DND-41 (cell line): Measurements from ENCODE around the gene EFHC1.

ENCODE experiments used
- ATAC-seq: fragments of 200-7000 bp; cut with Tn5 transposase; 3 replicates; pipeline ENCODE4 v1.9.1; 2021; ENCODE audit warnings: low read depth; ENCODE audit not compliant: insufficient read depth
- DNase-seq: peaks from one replicate; pipeline ENCODE4 v3.0.0-alpha.2; 2020
- H2AFZ ChIP-seq: 2 replicates; pipeline ENCODE4 v1.6.0; 2012; ENCODE audit warnings: low read depth, low read length
- H3K27ac ChIP-seq: 2 replicates; pipeline ENCODE4 v1.5.1; 2012; ENCODE audit warnings: low read length, inconsistent platforms
- H3K27me3 ChIP-seq: fragments of 200-600 bp; sonication (generic); 2 replicates; pipeline ENCODE4 v1.6.0; 2012; ENCODE audit warnings: low read length, mild to moderate bottlenecking, inconsistent platforms; ENCODE audit not compliant: insufficient read depth, poor library complexity
- H3K36me3 ChIP-seq: 2 replicates; pipeline ENCODE4 v1.5.1; 2012; ENCODE audit warnings: low read length, inconsistent platforms; ENCODE audit not compliant: insufficient read depth
- H3K4me1 ChIP-seq: 2 replicates; pipeline ENCODE4 v1.5.1; 2012; ENCODE audit warnings: mild to moderate bottlenecking, low read length; ENCODE audit not compliant: insufficient read depth
- H3K4me2 ChIP-seq: 2 replicates; pipeline ENCODE4 v1.6.0; 2012; ENCODE audit warnings: mild to moderate bottlenecking, moderate library complexity, low read length, inconsistent platforms; ENCODE audit not compliant: insufficient read depth
- H3K4me3 ChIP-seq, 2 experiments: fragments of 200-600 bp in 1 of 2; shearing (Covaris generic) in 1 of 2; 2 replicates each; pipeline ENCODE4 v1.5.1; 2012 to 2016; ENCODE audit warnings: inconsistent platforms in 2 of 2, low read length in 2 of 2, mild to moderate bottlenecking in 2 of 2, low read depth in 1 of 2, moderate library complexity in 1 of 2
- H3K79me2 ChIP-seq: 2 replicates; pipeline ENCODE4 v1.6.0; 2012; ENCODE audit warnings: low read length, inconsistent platforms; ENCODE audit not compliant: insufficient read depth
- H3K9ac ChIP-seq: 2 replicates; pipeline ENCODE4 v1.6.0; 2012; ENCODE audit warnings: low read depth, mild to moderate bottlenecking, inconsistent platforms, low read length, moderate library complexity
- H3K9me3 ChIP-seq: 2 replicates; pipeline ENCODE4 v1.5.1; 2012; ENCODE audit warnings: low read length, moderate library complexity, mild to moderate bottlenecking, inconsistent platforms; ENCODE audit not compliant: insufficient read depth, severe bottlenecking
- H4K20me1 ChIP-seq: 2 replicates; pipeline ENCODE4 v1.6.0; 2012; ENCODE audit warnings: low read length; ENCODE audit not compliant: insufficient read depth
- EZH2 ChIP-seq: IDR thresholded peaks from 3 replicates; pipeline ENCODE4 v1.6.1; 2012; ENCODE audit warnings: borderline replicate concordance, low read depth, mild to moderate bottlenecking, moderate library complexity, low read length, inconsistent platforms; ENCODE audit not compliant: severe bottlenecking
- TF ChIP-seq, protein P1 (sequence below): IDR thresholded peaks from 2 replicates; pipeline ENCODE4 v1.5.1; 2012; ENCODE audit warnings: borderline replicate concordance, low read length, moderate library complexity, mild to moderate bottlenecking; ENCODE audit not compliant: poor library complexity, severe bottlenecking; ENCODE audit errors: extremely low read depth

The EFHC1 gene

DNA sequence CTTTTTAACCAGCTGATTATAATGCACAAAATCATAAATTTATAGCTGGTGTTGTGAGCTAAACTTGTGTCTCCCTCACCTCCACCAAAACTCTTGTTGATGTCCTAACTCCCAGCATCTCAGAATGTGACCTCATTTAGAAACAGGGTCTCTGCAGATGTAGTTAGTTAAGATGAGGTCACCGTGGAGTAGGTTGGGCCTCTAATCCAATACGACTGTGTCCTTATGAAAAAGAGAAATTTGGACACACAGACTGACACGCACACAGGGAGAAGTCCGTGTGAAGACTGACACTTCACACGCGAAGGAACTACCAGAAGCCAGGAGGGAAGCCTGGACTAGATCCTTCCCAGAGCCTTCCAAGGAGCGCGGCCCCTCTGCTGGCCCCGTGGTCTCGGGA lies 110.2 kb downstream of the EFHC1 start:
- Histone ChIP-seq H4K20me1 (no peaks in the 10 kb centered on the region), H3K36me3 (peaks cover 7% of the 10 kb centered on the region; the same call in 1 of the 2 replicates), H3K9ac (no peak overlapping the region)

GRCh38 chr6:52531396-52531795 lies 111.3 kb downstream of the EFHC1 start:
- H3K4me2 ChIP-seq = no peak overlapping the region
- H2AFZ ChIP-seq = no peak overlapping the region
- H3K27ac ChIP-seq = no peak overlapping the region
- no peaks in the 10 kb centered on the region for H3K9me3 ChIP-seq
- no peaks in the 10 kb centered on the region for H3K79me2 ChIP-seq
- peaks cover 26% of the 10 kb centered on the region for H3K4me1 ChIP-seq
- ATAC-seq = no peak
- no peak overlapping the region for H3K9ac ChIP-seq
- H3K4me3 ChIP-seq = no peak overlapping the region
- H3K36me3 ChIP-seq = peaks cover 7% of the 10 kb centered on the region; the same call in 1 of the 2 replicates
- H4K20me1 ChIP-seq = no peaks in the 10 kb centered on the region
- DNase-seq = no peak
- no peak for TF ChIP-seq EZH2
- TF ChIP-seq, protein P1, sequence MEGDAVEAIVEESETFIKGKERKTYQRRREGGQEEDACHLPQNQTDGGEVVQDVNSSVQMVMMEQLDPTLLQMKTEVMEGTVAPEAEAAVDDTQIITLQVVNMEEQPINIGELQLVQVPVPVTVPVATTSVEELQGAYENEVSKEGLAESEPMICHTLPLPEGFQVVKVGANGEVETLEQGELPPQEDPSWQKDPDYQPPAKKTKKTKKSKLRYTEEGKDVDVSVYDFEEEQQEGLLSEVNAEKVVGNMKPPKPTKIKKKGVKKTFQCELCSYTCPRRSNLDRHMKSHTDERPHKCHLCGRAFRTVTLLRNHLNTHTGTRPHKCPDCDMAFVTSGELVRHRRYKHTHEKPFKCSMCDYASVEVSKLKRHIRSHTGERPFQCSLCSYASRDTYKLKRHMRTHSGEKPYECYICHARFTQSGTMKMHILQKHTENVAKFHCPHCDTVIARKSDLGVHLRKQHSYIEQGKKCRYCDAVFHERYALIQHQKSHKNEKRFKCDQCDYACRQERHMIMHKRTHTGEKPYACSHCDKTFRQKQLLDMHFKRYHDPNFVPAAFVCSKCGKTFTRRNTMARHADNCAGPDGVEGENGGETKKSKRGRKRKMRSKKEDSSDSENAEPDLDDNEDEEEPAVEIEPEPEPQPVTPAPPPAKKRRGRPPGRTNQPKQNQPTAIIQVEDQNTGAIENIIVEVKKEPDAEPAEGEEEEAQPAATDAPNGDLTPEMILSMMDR = no peak
- no peaks in the 10 kb centered on the region for H3K27me3 ChIP-seq

More for the DNA sequence above, 110.2 kb downstream of the EFHC1 start:
- ATAC-seq (no peak), DNase-seq (no peak)
- no peak for TF ChIP-seq EZH2
- TF ChIP-seq, protein P1 = no peak
- H3K27ac ChIP-seq = no peak overlapping the region
- H3K4me2 ChIP-seq = no peak overlapping the region
- H3K79me2 ChIP-seq = no peaks in the 10 kb centered on the region
- H3K4me1 ChIP-seq = peaks cover 15% of the 10 kb centered on the region
- no peaks in the 10 kb centered on the region for H3K9me3 ChIP-seq
- no peaks in the 10 kb centered on the region for H3K27me3 ChIP-seq
- no peak overlapping the region for H3K4me3 ChIP-seq
- no peak overlapping the region for H2AFZ ChIP-seq

- Histone ChIP-seq H3K79me2 (no peaks in the 10 kb centered on the region), H3K4me3 (no peak overlapping the region), H3K27ac (no peak overlapping the region), H3K9me3 (no peaks in the 10 kb centered on the region), H3K4me1 (peaks cover 30% of the 10 kb centered on the region), H3K4me2 (no peak overlapping the region), H4K20me1 (no peaks in the 10 kb centered on the region), H3K9ac (no peak overlapping the region), H3K36me3 (peaks cover 7% of the 10 kb centered on the region; the same call in 1 of the 2 replicates), H2AFZ (no peak overlapping the region), H3K27me3 (no peaks in the 10 kb centered on the region)
- TF ChIP-seq EZH2 = no peak
- TF ChIP-seq, protein P1 = no peak
- no peak for DNase-seq
- no peak for ATAC-seq
These were observed 111.7 kb downstream of the EFHC1 start for GRCh38 chr6:52531834-52532233.

GRCh38 chr6:52532457-52532856 lies 112.3 kb downstream of the EFHC1 start:
- Histone ChIP-seq H3K4me2 (no peak overlapping the region), H2AFZ (no peak overlapping the region), H3K79me2 (no peaks in the 10 kb centered on the region), H3K4me1 (peaks cover 36% of the 10 kb centered on the region), H4K20me1 (no peaks in the 10 kb centered on the region), H3K36me3 (peaks cover 7% of the 10 kb centered on the region; the same call in 1 of the 2 replicates), H3K9me3 (no peaks in the 10 kb centered on the region), H3K4me3 (no peak overlapping the region), H3K27me3 (no peaks in the 10 kb centered on the region), H3K9ac (no peak overlapping the region), H3K27ac (no peak overlapping the region)
- ATAC-seq = no peak
- DNase-seq = no peak
- TF ChIP-seq, protein P1 = no peak
- no peak for TF ChIP-seq EZH2
